Neuronal stem cell (in vitro differentiated cells): Measurements from ENCODE around the gene FAM241A.

Source experiments
- DNase-seq: peaks from one replicate; pipeline ENCODE4 v3.0.0-alpha.2; 2013; ENCODE audit warnings: low spot score
- H2AFZ ChIP-seq: one replicate; pipeline ENCODE4 v1.6.1; 2013; ENCODE audit warnings: mild to moderate bottlenecking, low read length, inconsistent platforms
- H2AK5ac ChIP-seq: 2 replicates; pipeline ENCODE4 v1.6.1; 2013; ENCODE audit warnings: low read depth, mild to moderate bottlenecking, inconsistent platforms, low read length, moderate library complexity, mixed read lengths
- H2BK120ac ChIP-seq: 2 replicates; pipeline ENCODE4 v1.6.1; 2013; ENCODE audit warnings: low read depth, mild to moderate bottlenecking, inconsistent platforms, low read length, moderate library complexity, mixed read lengths
- H2BK12ac ChIP-seq: one replicate; pipeline ENCODE4 v1.6.1; 2013; ENCODE audit warnings: low read length, inconsistent platforms
- H2BK15ac ChIP-seq: 2 replicates; pipeline ENCODE4 v1.6.1; 2013; ENCODE audit warnings: mild to moderate bottlenecking, low read length, inconsistent platforms, mixed read lengths
- H2BK5ac ChIP-seq: one replicate; pipeline ENCODE4 v1.6.1; 2013; ENCODE audit warnings: inconsistent platforms, mild to moderate bottlenecking, low read length, moderate library complexity
- H3K14ac ChIP-seq: one replicate; pipeline ENCODE4 v1.6.1; 2013; ENCODE audit warnings: low read length, inconsistent platforms
- H3K18ac ChIP-seq: 2 replicates; pipeline ENCODE4 v1.6.1; 2013; ENCODE audit warnings: low read length, inconsistent platforms
- H3K23ac ChIP-seq: 2 replicates; pipeline ENCODE4 v1.6.1; 2013; ENCODE audit warnings: low read depth, mild to moderate bottlenecking, mixed read lengths, low read length, inconsistent platforms; ENCODE audit not compliant: poor library complexity
- H3K27ac ChIP-seq: replicated peaks from 3 replicates; pipeline ENCODE4 v1.5.1; 2013; ENCODE audit warnings: low read length, inconsistent platforms
- H3K27me3 ChIP-seq, 3 experiments: 2 replicates each; pipeline ENCODE4 v1.6.1; 2013; ENCODE audit warnings: low read length in 3 of 3, mild to moderate bottlenecking in 2 of 3, inconsistent platforms in 1 of 3, low read depth in 1 of 3, mixed read lengths in 1 of 3, moderate library complexity in 1 of 3; ENCODE audit not compliant: control insufficient read depth in 3 of 3, insufficient read depth in 3 of 3
- H3K36me3 ChIP-seq, 2 donors: replicated peaks in 1 of 2; 2 replicates each; pipeline ENCODE4 v1.6.1; 2013; ENCODE audit warnings: low read length in 2 of 2; ENCODE audit not compliant: control insufficient read depth in 2 of 2, insufficient read depth in 2 of 2
- H3K4ac ChIP-seq: 2 replicates; pipeline ENCODE4 v1.6.1; 2013; ENCODE audit warnings: inconsistent platforms, mild to moderate bottlenecking, low read length, moderate library complexity
- H3K4me1 ChIP-seq, 2 donors: 1 replicate in 1 of 2; 2 replicates in 1 of 2; pipeline ENCODE4 v1.6.1; 2013; ENCODE audit warnings: low read length in 2 of 2, low read depth in 1 of 2; ENCODE audit not compliant: control insufficient read depth in 2 of 2, insufficient read depth in 1 of 2
- H3K4me2 ChIP-seq: one replicate; pipeline ENCODE4 v1.6.1; 2013; ENCODE audit warnings: mild to moderate bottlenecking, low read length, inconsistent platforms; ENCODE audit not compliant: insufficient read depth, poor library complexity, severe bottlenecking
- H3K4me3 ChIP-seq, 2 donors: 2 replicates each; pipeline ENCODE4 v1.5.1; 2013; ENCODE audit warnings: low read length in 2 of 2, mild to moderate bottlenecking in 2 of 2, inconsistent platforms in 1 of 2, moderate library complexity in 1 of 2
- H3K79me1 ChIP-seq: one replicate; pipeline ENCODE4 v1.6.1; 2013; ENCODE audit warnings: low read depth, mild to moderate bottlenecking, inconsistent platforms, low read length, moderate library complexity
- H3K9ac ChIP-seq: one replicate; pipeline ENCODE4 v1.6.1; 2013; ENCODE audit warnings: mild to moderate bottlenecking, low read depth, low read length, inconsistent platforms; ENCODE audit not compliant: poor library complexity
- H3K9me3 ChIP-seq, 2 donors: replicated peaks in 1 of 2; 2 replicates each; pipeline versions ENCODE3 to v1.6.1; 2013; ENCODE audit warnings: low read length in 2 of 2, mild to moderate bottlenecking in 2 of 2, inconsistent platforms in 1 of 2, low read depth in 1 of 2, mixed read lengths in 1 of 2, moderate library complexity in 1 of 2; ENCODE audit not compliant: control insufficient read depth in 2 of 2, insufficient read depth in 1 of 2
- H4K8ac ChIP-seq: one replicate; pipeline ENCODE4 v1.6.1; 2013; ENCODE audit warnings: low read depth, mild to moderate bottlenecking, inconsistent platforms, low read length, moderate library complexity
- H4K91ac ChIP-seq: one replicate; pipeline ENCODE4 v1.6.1; 2013; ENCODE audit warnings: low read length, low read depth, mild to moderate bottlenecking, inconsistent platforms; ENCODE audit not compliant: poor library complexity
- WGBS, 2 donors: extraction: QIAGEN DNeasy Blood & Tissue Kit; methylation state at CpG; one replicate each; pipeline ENCODE4 v1.1.7; 2013; ENCODE audit warnings: missing lambda C conversion rate in 2 of 2, mixed read lengths in 1 of 2; ENCODE audit not compliant: insufficient read length in 2 of 2, insufficient replicate concordance in 1 of 2; ENCODE audit errors: extremely low coverage in 2 of 2; 5-methylcytosine and 5-hydroxymethylcytosine counted together

Gene FAM241A

DNA sequence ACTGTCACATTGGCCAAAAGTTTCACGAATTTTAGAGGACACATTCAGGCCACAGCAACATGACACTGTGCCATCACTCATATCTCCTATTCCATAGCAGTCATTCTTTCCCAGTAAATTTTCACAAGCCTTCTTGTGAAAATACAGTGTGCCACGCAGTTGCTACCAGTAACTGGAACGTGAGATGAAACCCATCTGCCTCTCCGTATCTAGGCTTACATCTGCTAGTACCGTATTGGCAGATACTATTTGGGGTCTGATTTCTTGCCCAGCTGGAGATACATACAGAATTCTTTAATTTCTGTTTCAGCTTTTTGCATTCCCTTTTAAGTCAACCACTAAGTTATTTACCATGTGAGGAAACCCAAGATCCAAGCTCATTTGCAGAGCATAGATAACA is 8.7 kb upstream of the FAM241A start:
- Histone ChIP-seq H3K4me3 (no peak overlapping the region), H2BK5ac (no peak overlapping the region), H3K27ac (no peak overlapping the region), H3K23ac (no peak overlapping the region), H3K36me3 (no peaks in the 10 kb centered on the region), H2AFZ (no peak overlapping the region), H4K8ac (no peak overlapping the region), H3K9ac (no peak overlapping the region), H3K79me1 (no peaks in the 10 kb centered on the region), H3K14ac (no peak overlapping the region), H3K4me1 (no peaks in the 10 kb centered on the region), H2BK15ac (no peak overlapping the region), H3K27me3 (peaks cover 0 to 3% (median 0%) of the 10 kb centered on the region in 3 experiments), H3K18ac (no peak overlapping the region), H4K91ac (no peak overlapping the region), H2AK5ac (no peak overlapping the region), H2BK120ac (no peak overlapping the region), H3K4me2 (no peak overlapping the region), H3K9me3 (no peaks in the 10 kb centered on the region), H2BK12ac (no peak overlapping the region), H3K4ac (no peak overlapping the region)
- DNase-seq: no peak
- no CpG with 5 or more reads among the region's 5 CpGs for WGBS, 2 donors

GRCh38 chr4:112138538-112138937 is 6.7 kb upstream of the FAM241A start:
- H2BK12ac ChIP-seq: no peak overlapping the region
- no peaks in the 10 kb centered on the region for H3K4me1 ChIP-seq
- no peak overlapping the region for H3K9ac ChIP-seq
- H3K4me3 ChIP-seq: no peak overlapping the region
- no peak overlapping the region for H2BK15ac ChIP-seq
- H3K4ac ChIP-seq: no peak overlapping the region
- no peaks in the 10 kb centered on the region for H3K36me3 ChIP-seq
- H3K9me3 ChIP-seq: no peaks in the 10 kb centered on the region
- no peak overlapping the region for H4K91ac ChIP-seq
- H3K23ac ChIP-seq: no peak overlapping the region
- H3K27me3 ChIP-seq: no peaks in the 10 kb centered on the region
- no peaks in the 10 kb centered on the region for H3K79me1 ChIP-seq
- DNase-seq: no peak
- no peak overlapping the region for H4K8ac ChIP-seq
- no peak overlapping the region for H2AFZ ChIP-seq
- H3K27ac ChIP-seq: no peak overlapping the region
- no peak overlapping the region for H2BK5ac ChIP-seq
- H3K18ac ChIP-seq: no peak overlapping the region
- no peak overlapping the region for H2AK5ac ChIP-seq
- no peak overlapping the region for H2BK120ac ChIP-seq
- H3K14ac ChIP-seq: no peak overlapping the region
- no peak overlapping the region for H3K4me2 ChIP-seq

DNA sequence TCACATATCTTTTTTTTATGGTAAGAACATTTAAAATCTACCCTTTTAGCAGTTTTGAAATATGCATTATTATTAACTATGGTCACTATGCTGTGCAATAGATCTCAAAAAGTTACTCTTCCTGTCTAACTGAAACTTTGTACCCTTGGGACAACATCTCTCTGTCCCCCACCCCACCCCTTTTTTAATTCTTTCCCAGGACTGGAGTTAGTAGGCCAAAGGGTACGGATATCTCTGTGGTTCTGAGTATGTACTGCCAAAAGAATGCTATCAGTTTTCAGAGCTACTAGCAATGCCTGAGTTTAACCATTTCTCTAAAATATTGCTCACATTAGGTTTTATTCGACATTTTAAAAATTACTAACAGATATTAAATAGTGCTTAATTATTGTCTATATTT is 4.7 kb upstream of the FAM241A start:
- Histone ChIP-seq H3K9me3 (no peaks in the 10 kb centered on the region), H3K9ac (no peak overlapping the region), H2BK12ac (no peak overlapping the region), H3K23ac (no peak overlapping the region), H2BK15ac (no peak overlapping the region), H2AK5ac (no peak overlapping the region), H3K79me1 (no peaks in the 10 kb centered on the region), H2BK5ac (no peak overlapping the region), H3K18ac (no peak overlapping the region), H2BK120ac (no peak overlapping the region), H4K8ac (no peak overlapping the region), H3K14ac (no peak overlapping the region), H3K4me2 (no peak overlapping the region), H4K91ac (no peak overlapping the region), H3K4ac (no peak overlapping the region), H3K4me3 (no peak overlapping the region), H2AFZ (no peak overlapping the region), H3K27ac (no peak overlapping the region), H3K36me3 (no peaks in the 10 kb centered on the region), H3K4me1 (no peaks in the 10 kb centered on the region), H3K27me3 (peaks cover 0 to 6% (median 0%) of the 10 kb centered on the region in 3 experiments)
- no peak for DNase-seq
- WGBS, 2 donors: no CpG with 5 or more reads among the region's 2 CpGs

GRCh38 chr4:112141366-112142138 is 3.7 kb upstream of the FAM241A start:
- Histone ChIP-seq H2BK15ac (no peak overlapping the region), H2AK5ac (no peak overlapping the region), H3K9ac (no peak overlapping the region), H3K23ac (no peak overlapping the region), H3K4me2 (no peak overlapping the region), H4K8ac (no peak overlapping the region), H3K4me1 (no peaks in the 10 kb centered on the region), H3K9me3 (no peaks in the 10 kb centered on the region), H3K36me3 (no peaks in the 10 kb centered on the region), H2AFZ (no peak overlapping the region), H3K4me3 (no peak overlapping the region), H2BK120ac (no peak overlapping the region), H3K4ac (no peak overlapping the region), H4K91ac (no peak overlapping the region), H3K27ac (no peak overlapping the region), H3K79me1 (no peaks in the 10 kb centered on the region), H3K14ac (no peak overlapping the region), H3K27me3 (peaks cover 0 to 16% (median 5%) of the 10 kb centered on the region in 3 experiments), H2BK5ac (no peak overlapping the region), H2BK12ac (no peak overlapping the region), H3K18ac (no peak overlapping the region)
- DNase-seq: no peak
- no CpG with 5 or more reads among the region's 6 CpGs for WGBS, 2 donors
